Stimulated activated naive CD4-positive, alpha-beta T cell treated with Interleukin-2 at 50 U/mL for 16 hours (primary cell): ENCODE results near the gene MPRIP.
A peak's percentile ranks its signal among the peaks of the same experiment; 100 is the strongest.

Experiments
- DNase-seq: peaks from one replicate; lab custom pipeline; 2025; lab: John Stamatoyannopoulos, UW

The MPRIP gene

DNA sequence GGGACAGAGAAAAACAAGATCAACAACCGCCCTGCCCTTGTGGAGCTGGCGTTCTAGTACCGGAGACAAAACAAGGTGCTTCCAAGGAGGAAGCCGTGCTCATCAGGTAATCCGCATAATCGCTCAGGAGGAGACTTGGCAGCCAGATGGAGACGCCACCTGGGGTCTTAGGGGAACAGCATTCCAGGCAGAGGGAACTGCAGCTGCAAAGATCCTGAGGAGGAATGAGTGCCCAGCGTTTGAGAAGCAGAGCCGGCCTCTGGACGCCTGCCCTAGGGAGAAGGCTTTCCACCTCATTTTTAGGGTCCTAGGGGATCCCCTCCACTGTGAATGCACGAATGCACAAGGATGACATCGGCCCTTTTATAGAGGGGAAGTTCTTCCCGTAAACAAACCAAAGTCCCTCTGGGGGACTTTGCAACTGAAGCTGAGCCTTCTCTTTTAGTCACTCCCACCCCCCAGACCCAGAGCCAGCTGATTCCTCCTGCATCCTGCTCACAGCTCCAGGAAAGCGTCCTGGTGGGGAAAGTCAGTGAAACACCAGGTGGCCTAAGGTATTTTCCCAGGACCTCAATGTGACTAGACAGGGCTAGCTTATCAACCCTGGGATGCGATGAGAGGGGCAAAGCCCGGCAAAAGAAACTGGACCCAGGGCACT, 13.2 kb upstream of the MPRIP start:
- no peak for DNase-seq

DNA sequence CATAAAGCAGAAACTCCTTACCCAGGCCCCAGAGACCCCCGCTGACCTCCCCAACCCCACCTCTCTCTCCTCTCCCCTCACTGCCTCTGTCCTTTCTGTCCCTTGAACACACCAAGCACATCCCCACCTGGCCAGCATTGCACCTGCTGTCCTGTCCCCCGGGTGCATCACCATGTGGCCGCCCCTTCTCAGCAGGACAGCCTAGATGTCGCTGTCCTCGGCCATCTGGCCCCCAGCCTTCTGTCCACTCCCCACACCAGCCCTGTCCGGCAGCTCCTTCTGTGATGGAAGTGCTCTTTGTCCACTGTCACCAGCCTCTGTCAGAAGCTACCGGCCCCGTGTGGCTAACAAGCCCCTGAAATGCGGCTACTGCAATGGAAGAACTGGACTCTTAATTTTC, 12.3 kb upstream of the MPRIP start:
- DNase-seq, result no peak

DNA sequence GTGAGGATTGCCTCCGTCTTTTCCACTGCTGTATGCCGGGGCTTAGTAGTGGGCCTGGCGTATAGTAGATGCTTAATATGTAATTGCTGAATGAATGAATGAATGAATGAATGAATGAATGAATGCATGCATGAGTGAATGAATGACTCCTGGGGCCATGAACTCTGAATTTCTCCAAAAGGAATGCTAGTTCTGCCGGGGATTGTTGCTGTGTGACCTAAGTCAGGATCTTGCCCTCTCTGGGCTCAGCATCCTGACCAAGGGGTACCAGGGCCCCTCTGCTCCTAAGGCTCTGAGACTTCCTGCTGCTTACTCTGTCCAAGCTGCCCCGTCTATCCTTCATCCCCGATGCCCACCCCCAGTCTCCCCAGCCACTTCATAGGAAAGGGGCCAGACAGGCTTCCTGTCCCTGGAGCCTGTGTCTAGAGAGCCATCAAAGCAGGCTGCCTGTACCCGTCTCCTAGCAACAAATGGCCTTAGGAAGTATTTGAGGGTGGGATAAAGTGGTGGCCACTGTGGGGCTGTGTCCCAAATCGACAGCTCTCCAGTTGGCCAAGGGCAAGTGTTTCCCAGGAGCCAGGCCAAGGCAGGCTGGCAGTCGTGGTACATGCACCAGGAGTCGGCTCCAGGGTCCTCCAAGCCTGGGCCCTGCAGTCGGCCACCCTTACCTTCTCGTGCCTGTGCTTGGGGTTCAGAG, 11.6 kb upstream of the MPRIP start:
- no peak for DNase-seq

DNA sequence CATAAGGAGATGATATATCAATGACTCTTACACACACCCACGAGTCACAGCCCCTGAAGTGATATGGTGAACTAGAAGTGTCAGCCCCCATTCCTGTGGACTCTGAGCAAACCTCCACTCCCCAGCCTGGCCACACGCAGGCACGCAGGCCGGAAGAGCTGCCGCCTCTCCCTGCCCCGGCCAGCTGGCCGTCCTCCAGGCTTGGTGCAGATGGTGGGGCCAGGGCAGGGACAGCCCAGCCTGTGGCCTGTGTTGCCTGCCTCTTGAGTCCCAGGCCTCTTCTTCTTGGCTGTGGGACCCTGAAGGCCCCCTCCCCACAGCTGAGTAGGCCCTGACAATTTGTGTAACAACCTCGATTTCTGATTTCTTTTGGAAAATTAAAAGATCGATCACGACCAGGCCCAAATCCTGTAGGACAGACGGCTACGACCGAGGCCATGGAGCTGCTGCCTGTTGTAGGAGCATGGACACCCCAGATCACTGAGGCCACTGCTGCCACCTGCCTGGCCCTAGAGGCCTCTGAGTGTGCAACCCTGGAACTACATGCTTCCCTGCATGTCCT, 10.0 kb upstream of the MPRIP start:
- DNase-seq, result no peak

DNA sequence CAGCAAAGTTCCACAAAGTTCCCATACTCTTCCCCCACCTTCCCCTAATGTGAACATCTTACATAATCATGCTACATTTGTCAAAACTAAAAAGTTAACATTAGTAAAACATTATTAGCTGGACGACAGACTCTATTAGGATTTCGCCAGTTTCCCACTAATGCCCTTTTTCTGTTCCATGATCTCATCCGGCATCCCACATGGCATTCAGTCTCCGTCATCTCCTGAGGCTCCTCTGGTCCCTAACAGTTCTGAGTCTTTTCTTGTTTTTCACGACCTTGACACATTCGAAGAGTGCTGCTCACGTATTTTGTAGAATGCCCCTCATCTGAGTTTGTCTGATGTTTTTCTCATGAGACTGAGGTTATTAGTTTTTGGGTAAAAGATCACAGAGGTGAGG, 8.8 kb upstream of the MPRIP start:
- DNase-seq, result no peak

DNA sequence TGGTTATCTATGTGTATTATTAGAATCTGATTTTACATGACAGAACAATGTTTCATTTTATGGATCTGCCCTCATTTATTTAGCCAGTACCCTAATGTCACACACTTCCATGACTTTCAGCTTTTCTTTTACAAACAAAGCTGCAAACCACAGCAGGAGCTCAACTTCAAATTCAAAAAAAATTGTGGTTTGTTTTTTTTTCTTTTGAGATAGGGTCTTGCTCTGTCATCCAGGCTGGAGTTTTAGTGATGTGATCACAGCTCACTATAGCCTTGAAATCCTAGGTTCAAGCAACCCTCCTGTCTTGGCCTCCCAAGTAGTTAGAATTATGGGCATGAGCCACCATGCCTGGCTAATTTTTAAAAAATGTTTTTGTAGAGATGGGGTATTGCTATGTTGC, 8.2 kb upstream of the MPRIP start:
- DNase-seq, result no peak

DNA sequence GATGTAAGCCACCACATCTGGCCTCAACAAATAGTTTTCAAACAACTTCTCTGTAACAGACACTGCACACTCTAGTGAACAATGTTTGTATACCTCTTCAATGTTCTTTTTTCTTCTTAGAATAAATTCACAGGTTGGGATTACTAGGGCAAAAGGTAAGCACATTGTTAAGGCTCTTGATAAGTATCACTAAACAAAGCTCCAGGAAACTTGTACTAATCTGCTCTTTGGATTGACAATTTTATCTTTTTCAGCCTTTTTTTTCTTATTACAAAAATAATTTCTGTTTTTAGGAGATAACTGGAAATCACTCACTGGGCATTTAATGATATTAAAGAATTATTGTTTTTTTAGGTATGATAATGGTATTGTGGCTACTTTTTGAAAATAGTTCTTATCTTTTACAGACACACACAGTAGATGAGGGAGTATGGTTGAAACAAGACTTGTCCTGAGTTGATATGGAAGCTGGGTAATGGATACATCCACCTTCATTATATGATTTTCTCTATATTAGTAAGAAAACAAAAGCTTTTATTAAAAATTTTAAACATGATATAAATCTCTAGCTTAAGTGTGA, 7.7 kb upstream of the MPRIP start:
- no peak for DNase-seq

DNA sequence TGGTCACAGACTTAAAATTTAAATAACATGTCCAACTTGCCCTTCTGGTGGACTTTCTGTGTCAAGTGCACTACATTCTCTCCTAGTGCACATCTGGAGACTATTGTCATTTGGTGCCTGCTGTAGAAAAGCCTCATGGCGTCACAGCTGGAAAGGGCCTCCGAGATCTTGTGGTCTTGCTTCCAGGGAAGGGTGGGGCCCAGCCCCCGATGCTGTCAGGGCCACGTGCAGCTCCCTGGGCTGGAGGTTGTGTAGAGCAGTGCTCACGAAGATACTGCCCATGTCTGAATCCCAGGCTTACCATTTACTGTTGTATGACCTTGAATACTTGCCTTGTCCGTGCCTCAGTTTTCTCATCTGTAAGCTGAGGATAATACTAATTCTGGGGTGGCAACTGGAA, 6.8 kb upstream of the MPRIP start:
- no peak for DNase-seq

DNA sequence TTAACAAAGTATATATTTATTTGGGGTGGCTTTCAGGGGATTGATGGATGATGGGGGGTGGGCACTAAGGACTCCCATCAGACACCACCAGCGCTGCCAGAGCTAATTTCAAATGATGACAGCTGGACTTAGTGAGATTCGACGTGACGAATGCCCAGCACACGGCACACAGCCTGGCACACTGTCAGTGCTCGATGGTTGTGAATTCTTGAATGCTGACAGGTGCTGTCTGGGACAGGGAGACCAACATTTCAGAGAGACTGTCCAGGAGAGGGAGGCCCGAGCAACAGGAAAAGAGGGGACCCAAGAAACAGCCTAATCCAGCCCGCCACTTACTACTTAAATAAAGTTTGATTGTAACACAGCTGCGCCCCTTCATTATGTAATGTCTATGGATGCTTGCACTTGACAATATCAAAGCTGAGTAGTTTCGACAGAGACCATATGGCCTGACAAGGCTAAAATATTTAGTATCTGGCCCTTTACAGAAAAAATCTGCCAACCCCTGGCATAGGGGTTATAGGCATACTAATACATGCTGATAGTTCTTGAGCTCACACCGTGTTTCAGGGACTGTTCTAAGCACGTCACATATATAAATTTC, 6.2 kb upstream of the MPRIP start:
- no peak for DNase-seq

DNA sequence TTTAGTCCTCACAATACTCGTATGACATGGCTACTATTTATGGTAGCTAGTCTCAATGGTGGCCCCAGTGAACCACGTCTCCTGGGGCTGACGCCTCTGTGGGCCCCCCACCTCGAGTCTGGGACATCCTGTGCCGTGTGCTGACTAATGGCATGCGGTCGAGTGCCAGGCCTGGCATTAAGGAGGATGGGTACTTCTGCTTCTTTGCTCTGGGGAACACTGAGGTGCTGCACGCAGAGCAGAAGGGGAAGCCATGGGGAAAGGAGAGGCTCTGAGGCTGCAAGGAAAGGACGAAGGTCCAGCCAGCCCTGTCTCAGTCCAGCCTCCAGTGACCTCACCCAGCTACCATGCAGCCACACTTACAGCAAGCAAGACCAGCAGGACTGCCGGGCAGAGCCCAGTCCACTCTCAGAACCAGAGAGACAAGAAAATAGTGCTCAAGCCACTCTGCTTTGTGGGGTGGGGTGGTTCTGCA, 5.7 kb upstream of the MPRIP start:
- no peak for DNase-seq

DNA sequence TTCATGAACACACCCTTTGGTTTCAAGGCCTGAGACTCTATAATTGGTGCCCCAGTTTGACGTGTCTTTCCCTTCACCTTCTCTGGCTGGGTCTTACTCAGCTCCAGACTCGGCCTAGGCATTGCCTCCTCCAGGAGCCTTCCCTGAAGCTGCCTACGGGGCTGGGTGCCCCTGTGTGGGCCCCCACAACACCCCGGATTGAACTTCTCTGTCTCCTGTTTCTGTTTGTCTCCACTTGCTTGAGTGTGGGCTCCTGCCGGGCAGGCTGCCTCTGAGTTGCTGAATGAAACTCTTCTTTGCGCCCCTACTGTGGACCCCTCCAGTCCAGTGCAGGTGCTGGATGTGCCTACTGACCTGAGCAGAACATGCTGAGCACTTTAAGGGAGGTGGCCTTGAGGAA, 2.3 kb upstream of the MPRIP start:
- DNase-seq, result no peak

DNA sequence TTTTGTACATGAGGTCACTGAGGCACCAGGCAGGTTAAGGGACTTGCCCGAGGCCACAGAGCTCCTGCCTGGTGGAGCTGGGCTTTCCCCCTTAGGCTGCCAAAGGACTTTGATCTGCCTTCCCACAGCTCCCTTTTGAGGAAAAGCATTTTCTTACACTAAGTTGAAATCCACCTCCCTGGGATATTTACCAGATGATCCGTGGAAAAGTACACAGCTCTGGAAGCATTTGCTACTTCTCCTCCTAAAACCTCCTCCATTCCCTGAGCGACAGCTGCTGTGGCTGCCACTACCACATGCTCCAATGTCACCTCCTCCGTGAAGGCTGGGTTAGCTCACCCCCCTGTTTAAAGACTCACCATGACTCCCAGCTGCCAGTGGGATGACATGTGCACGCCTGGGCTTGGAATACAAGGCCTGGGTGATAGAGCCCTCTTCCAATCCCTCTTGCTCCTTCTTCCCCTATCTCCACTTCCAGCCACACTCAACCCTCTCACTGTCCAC, 1.2 kb upstream of the MPRIP start:
- no peak for DNase-seq

DNA sequence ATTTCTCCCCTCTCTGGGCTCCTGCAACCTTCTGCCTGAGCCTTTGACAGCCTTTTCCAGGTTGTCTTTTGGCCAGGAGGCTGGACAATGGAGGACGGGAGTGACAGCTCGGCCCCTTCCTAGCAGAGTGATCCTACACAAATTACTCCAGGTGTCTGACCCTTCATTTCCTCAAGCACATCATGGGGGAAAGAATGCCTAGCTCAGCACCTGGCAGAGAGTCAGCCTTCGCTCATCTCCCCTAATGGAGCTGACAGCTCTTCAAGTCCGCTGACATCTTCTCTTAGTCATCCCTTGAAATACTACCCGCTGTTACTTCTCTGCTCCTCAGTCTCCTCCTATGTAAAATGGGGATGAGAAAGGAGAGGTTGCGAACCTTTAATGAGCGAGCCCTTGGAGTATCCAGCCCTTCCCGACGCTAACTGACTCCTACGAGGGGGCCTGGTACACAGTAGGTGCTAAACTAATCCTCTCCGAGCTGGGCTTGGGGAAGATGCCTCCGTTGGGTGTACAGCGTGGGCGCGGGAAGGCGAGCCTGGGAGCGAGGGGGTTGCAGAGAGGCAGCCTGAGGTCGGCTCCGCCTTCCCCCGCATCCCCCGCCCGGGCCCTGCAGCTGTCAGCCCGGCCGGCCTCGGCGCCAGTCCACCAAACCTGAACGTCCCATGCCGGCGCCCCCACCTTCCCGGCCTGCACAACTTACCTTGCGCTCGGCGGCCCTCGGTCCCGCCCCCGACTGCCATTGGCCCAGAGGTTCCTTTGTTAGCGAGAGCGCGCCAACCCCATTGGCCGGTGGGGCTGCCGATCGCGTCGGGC, 480 bp upstream of the MPRIP start:
- peak; percentile 98 for DNase-seq

DNA sequence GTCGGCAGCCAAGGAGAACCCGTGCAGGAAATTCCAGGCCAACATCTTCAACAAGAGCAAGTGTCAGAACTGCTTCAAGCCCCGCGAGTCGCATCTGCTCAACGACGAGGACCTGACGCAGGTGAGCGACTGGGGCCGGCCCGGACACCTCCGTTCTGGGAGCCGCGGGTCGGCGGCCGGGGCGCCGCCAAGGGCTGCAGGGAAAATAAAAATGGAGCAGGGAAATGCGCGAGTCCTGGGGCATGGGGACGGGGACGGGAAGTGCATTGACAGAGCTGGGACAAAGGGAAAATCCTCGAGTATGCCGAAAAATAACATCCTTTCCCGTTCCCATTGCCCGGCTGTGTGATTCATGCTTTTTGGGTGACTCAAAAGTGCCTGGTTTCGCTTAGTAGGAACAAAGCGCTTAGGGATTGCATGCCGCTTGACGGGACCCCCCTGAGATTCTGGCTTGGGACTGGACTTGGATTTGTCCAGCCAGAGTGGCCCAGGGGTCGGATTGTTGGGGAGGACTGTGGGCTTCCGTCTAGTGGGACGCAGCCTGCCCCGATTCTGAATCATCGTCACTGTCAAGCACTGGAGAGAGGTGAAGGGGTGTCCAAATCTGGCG, 699 bp downstream of the MPRIP start:
- peak; percentile 25 for DNase-seq

DNA sequence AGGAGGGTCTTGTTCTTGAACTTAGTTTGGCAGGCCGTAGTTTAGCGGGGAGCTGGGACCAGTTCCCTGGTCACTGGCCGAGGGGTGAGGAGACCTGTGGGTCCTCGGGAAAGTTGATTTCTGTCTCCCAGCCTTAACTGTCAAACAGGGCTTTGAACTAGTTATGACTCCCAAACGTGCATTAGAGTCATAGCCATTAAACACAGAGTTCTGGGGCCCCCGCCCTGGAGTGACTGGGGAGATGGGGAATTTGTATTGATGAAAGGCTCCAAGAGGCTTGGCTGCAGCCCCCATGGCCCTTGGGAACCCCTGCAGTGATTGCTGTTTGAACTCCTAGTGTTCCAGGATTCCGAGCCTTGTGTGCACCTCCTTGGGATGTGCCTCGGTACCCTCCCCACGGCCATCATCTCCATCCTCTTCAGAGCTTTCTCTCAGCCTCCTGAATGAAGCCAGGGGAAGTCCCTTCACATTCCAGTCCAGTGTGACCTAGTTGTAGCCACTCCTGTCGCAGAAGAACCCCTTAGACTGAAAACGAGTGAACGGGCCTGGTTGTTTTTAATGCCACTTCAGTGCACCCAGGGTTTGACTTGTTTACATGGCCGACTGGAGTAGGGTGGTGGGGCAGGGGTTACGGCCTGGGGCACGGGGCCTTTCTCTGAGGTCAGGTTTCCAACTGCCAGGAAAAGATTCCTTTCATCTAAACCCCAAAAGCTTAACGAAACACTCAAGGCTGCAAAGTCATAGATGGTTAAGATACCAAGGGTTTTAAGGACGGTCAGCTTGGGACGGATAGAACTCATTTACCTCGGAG, 1.4 kb downstream of the MPRIP start:
- DNase-seq, result no peak

DNA sequence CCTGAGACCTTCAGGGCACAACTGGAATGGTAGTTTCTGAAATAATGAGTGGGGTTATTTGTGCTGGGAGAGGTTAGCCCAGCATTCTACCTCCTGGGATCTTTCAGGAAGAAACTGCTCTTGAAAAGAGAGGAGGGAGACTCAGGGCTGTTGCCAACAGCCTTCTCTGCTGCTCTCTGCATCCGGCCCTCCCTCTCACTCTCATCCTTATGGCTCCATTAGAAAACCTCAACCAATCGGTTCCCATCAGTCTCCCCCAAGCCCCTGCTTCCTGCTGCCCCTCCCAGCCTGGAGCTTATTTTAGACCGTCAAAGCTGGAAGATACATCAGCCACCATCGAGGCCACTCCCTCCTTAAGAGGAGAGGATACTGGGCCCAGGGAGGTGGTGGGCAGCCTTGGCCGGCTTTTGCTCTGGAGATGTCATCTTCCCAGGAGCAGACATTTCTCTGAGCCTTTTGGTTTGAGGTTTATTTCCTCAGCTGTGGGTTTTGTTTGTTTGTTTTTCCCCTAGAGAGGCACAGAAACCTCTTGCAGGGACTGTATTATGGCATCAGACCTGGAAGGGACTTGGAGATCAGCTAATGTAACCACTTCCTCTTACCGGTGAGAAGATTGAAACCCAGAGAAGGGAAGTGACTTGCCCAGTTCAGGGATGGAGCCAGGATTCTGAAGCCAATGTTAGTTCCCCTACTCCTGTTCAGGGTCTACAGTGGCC, 2.7 kb downstream of the MPRIP start:
- no peak for DNase-seq

DNA sequence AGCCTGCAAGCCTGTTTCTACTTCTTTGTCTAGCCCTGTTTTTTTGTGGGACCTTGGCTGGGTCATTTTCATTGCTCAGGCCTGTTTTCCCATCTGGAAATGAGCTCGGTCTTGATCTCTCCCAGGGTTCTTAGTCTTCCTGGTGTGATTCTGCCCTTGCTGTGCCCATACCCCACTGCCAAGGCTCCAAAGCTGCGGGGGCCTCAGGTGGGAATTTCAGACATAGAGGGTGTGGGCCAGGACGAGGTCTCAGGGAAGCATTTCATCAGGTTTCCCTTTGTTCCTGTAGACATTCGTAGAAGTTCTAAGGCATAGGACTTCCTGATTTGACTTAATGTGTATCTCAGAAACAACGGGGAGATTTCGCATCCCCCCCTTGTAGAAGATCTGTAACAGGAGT, 5.8 kb downstream of the MPRIP start:
- DNase-seq, result no peak

DNA sequence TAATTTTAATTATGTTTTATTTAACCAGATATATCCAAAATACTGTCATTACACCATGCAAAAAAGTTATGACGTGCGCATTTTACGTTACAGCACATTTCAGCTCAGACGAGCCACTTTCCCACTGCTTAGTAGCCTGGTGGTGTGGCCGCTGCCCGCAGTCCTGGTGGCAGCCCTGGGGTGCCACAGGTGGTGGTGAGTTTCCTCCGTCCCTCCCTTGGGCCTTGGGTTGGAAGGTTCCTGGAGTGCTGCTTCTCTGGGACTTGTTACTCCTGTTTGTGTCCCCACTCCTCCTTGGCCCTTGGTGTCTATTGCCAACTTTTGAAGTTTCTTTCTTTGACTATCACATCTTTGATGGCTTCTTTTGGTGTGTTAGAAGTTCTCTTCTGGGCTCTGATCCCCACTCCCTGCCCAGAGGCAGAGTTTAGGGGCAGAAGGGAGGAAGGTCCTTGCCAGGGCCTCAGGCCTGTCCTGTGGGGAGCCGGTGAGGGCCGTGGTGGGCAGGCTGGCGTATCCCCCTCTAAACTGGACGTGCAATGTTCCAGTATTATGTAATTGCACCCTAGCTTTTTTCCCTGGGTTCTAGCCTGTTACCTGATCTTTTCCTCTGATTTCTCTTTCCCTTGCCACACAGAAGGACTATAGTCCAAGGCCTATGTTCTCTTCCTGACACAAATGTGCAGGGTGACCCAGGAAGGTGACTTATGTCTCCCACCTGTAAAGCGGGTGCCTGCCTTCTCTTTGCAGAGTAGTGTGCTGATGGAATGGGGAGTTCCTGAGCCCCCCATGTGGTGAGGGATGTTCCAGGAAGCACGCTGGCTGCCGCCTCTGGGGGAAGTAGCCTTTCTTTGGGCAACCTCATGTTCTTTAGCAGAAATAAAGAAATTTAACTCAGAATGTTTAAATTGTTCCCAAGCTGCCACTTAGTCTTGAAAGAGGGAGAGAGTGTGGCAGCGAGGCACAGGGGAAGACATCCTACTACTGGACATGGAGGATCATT, 8.4 kb downstream of the MPRIP start:
- no peak for DNase-seq

DNA sequence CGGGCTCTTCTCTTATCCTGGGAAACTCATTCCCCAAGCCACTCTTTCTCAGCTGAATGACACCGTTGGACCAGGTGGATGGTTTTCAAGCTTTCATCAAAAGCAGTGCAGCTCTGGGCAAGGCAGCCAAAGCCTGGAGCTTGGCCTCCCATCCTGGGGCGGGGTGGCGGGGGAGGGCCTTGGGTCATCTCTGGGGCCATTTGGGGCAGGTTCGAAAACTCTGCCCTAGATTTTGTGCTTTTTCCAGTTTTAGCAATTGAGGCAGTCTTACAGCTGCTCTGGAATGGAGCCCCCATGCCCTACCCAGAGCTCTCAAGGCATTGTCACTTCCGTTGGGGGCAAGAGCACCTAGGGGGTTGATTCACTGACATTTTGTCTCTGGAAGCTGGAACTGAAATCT, 9.1 kb downstream of the MPRIP start:
- DNase-seq, result no peak
